GM12865 (cell line): ENCODE results near the gene ALDH2.
"Not testable (repeated sequence)": the region's sequence is repeated elsewhere in the genome, so short reads cannot be mapped to it uniquely, and the experiment has no call there.

Source experiments
- DNase-seq: peaks from one replicate; pipeline ENCODE4 v3.0.0; 2010; ENCODE audit warnings: low read depth
- H3K4me3 ChIP-seq: 2 replicates; pipeline ENCODE4 v1.5.1; 2011; ENCODE audit warnings: mild to moderate bottlenecking, low read depth, low read length, control low read depth
- TF ChIP-seq, protein P1 (sequence below): IDR thresholded peaks from 2 replicates; pipeline ENCODE4 v1.5.1; 2011; ENCODE audit warnings: low read length, control low read depth, low read depth, inconsistent platforms; ENCODE audit not compliant: insufficient read depth; ENCODE audit errors: missing control alignments

Gene ALDH2

DNA sequence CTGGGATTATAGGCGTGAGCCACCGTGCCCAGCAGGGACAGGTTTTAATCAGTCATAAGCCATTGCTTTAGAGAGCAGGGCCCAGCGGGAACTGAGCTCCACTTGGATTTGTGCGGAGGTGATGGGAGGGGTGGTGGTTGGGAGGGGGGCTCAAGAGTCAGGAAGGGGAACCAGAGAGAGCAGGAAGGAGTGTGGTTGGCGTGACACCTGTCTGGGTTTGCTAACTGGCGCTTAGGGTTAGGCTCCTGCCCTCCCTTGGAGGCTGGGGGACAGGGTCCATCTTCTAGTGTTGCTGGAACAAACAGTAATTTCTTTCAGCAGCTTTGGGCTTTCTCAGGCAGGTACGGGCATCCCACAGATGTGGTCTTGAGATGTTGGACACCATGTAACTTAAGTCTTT is 7.5 kb upstream of the ALDH2 start:
- no peak overlapping the region for H3K4me3 ChIP-seq
- TF ChIP-seq, protein P1, sequence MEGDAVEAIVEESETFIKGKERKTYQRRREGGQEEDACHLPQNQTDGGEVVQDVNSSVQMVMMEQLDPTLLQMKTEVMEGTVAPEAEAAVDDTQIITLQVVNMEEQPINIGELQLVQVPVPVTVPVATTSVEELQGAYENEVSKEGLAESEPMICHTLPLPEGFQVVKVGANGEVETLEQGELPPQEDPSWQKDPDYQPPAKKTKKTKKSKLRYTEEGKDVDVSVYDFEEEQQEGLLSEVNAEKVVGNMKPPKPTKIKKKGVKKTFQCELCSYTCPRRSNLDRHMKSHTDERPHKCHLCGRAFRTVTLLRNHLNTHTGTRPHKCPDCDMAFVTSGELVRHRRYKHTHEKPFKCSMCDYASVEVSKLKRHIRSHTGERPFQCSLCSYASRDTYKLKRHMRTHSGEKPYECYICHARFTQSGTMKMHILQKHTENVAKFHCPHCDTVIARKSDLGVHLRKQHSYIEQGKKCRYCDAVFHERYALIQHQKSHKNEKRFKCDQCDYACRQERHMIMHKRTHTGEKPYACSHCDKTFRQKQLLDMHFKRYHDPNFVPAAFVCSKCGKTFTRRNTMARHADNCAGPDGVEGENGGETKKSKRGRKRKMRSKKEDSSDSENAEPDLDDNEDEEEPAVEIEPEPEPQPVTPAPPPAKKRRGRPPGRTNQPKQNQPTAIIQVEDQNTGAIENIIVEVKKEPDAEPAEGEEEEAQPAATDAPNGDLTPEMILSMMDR, result no peak
- no peak for DNase-seq

DNA sequence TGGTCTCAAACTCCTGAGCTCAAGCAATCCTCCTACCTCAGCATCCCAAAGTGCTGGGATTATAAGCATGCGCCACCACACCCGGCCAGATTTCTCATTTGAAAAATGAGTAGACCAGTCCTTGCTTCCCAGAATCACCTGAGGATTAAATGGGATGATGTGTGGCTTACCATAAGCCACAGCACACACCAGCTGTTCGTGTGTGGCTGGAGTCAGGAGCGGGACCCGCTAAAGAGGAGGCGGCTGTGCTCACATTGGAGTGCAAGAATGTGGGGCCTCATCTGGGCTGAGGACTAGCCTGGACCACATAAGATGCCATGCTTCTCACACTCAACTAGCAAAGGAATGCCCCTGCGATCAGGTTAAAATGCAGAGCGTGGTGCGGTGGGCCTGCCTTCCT is 6.7 kb upstream of the ALDH2 start:
- TF ChIP-seq, protein P1, result no peak
- no peak overlapping the region for H3K4me3 ChIP-seq
- no peak for DNase-seq

DNA sequence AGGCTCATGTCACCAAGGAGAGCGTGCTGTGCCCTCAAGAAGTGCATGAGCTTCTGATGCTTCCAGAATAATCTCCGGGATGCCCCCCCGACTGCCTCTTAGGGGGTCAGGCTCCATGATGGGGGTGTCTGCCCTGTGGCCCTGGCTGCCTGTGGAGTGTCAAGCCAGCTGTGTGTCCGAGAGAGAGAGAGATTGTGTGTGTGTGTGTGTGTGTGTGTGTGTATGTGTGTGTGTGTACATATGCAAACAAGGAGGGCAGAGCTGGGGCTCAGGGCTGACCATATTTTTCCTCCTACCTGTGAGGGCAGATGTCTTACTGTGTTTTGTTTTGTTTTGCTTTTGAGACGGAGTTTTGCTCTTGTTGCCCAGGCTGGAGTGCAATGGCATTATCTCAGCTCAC is 5.6 kb upstream of the ALDH2 start:
- H3K4me3 ChIP-seq, result no peak overlapping the region
- peak; percentile 89 for DNase-seq
- TF ChIP-seq, protein P1, result no peak

DNA sequence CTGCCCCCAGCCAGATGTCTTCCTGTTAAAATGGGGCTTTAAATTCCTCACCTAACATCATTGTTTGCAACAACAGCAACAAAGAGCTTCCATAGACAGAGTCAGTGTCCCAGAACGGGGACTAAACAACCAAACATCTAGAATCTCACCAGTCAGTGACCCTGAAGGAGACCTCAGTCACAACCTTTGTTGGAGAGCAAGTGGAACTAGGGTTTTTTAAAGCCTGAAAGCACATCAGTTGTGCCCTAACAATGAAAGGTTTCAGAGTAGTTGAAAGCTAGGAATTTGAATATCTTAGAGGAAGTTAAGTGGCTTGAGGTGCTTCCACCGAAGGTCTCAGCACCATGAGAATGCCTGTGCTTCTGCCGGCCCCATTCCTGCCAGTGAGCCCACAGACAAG is 5.0 kb upstream of the ALDH2 start:
- TF ChIP-seq, protein P1, result no peak
- no peak overlapping the region for H3K4me3 ChIP-seq
- peak; percentile 62 for DNase-seq

DNA sequence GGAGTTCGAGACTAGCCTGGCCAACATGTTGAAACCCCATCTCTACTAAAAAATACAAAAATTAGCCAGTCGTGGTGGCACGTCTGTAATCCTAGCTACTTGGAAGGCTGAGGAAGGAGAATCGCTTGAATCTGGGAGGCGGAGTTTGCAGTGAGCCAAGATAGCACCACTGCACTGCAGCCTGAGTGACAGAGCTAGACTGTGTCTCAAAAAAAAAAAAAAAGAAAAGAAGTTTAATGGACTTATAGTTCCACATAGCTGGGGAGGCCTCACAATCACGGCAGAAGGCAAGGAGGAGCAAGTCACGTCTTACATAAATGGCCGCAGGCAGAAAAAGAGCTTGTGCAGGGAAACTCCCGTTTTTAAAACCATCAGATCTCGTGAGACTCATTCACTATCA is 3.2 kb upstream of the ALDH2 start:
- DNase-seq, result not testable (repeated sequence)

DNA sequence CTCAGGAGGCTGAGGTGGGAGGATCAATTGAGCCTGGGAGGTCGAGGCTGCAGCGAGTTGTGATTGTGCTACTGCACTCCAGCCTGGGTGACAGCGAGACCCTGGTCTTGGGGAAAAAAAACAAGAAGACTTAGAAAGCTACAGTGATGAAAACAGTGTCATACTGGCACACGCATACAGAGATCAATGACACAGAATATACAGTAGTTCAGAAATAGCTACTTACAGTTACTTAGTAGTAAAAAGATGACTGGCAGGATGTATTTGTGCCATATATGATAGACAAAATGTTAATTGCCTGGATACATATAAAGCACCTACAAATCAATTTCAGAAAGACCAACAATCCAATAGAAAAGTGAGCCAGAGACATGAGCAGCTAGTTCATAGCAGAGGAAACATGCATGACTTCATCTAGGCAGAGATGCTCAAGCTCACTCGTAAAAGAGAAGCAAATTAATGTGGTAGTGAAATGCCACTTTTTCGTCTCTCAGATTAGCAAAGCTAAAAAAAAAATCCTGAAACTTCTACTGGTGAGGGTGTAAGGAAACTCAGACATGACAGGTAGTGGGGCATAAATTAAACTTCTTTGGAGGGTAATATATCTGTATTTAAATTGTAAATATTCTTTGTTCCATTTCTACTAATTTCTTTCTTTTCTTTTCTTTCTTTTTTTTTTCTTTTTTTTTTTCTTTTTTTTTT is 2.5 kb upstream of the ALDH2 start:
- TF ChIP-seq, protein P1, result no peak
- no peak overlapping the region for H3K4me3 ChIP-seq

More for the DNA sequence above, 3.2 kb upstream of the ALDH2 start:
- H3K4me3 ChIP-seq, result not testable (repeated sequence)

DNA sequence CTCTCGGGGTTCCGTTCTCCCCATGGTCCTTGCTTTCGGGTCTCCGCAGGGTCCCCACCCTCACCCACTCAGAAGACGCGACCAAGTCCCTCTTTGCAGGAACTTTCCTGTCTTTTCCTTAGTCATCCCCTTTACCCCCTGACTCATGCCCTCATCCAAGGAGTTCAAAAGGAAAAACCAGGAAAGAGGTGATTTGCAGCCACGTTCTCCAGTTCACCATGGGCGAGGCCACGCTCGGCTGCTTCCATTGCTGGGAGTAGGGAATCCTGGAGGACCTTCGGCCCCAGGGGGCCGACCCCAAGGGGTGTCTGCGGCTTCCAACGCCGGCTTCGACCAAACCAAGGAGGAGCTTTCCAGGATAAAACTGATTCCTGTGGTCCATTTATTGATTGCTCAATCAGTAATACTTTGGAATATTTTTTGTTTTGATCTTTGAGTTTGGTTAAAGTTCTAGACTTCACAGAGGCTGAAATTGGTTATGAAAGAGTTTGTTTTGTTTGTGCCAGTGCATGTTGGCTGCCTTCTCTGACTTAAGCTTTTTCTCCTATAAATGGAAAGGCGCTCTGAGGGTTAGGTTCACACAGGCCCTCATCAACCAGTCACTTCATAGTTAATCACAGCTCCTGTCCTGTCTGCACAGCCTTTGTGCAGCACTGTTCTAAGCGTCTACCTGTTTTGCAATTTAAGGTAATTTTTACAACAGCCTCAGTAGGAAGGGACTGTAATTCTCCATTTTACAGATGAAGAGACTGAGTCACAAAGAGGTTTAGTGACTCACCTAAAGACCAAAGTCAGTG is 827 bp downstream of the ALDH2 start:
- no peak for DNase-seq

More for the DNA sequence above, 2.5 kb upstream of the ALDH2 start:
- DNase-seq, result peak; percentile 81

More for the DNA sequence above, 827 bp downstream of the ALDH2 start:
- TF ChIP-seq, protein P1, result no peak
- H3K4me3 ChIP-seq, result peak overlapping the region; percentile 81
